Smooth muscle cell (in vitro differentiated cells): ENCODE measurements around the gene HDAC11. TPM values are rescaled to one million over a fixed set of nuclear protein-coding genes. Genes with fewer than 3 reads are reported as not detected.
"Not testable (repeated sequence)": the region's sequence is repeated elsewhere in the genome, so short reads cannot be mapped to it uniquely, and the experiment has no call there.

Experiments used
- DNase-seq: peaks from one replicate; lab custom pipeline; 2025; ENCODE audit not compliant: unreplicated experiment; lab: John Stamatoyannopoulos, UW
- H2AFZ ChIP-seq: fragments of 200-600 bp; sonication (generic); 2 replicates; pipeline ENCODE4 v1.6.0; 2016; ENCODE audit warnings: antibody characterized with exemption, low read depth, mild to moderate bottlenecking
- H3F3A ChIP-seq: fragments of 200-600 bp; sonication (generic); 2 replicates; pipeline ENCODE4 v1.6.0; 2017; ENCODE audit warnings: antibody characterized with exemption, low read depth
- H3K27ac ChIP-seq: fragments of 200-600 bp; sonication (generic); 2 replicates; pipeline ENCODE4 v1.5.1; 2016; ENCODE audit warnings: low read depth, mild to moderate bottlenecking
- H3K27me3 ChIP-seq: fragments of 200-600 bp; sonication (generic); 2 replicates; pipeline ENCODE4 v1.6.1; 2016; ENCODE audit warnings: low read depth, mild to moderate bottlenecking
- H3K36me3 ChIP-seq: fragments of 200-600 bp; sonication (generic); 2 replicates; pipeline ENCODE4 v1.5.1; 2016; ENCODE audit warnings: low read depth
- H3K4me1 ChIP-seq: fragments of 200-600 bp; sonication (generic); 2 replicates; pipeline ENCODE4 v1.5.1; 2016; ENCODE audit warnings: low read depth
- H3K4me2 ChIP-seq: fragments of 200-600 bp; sonication (generic); 2 replicates; pipeline ENCODE4 v1.6.0; 2016; ENCODE audit warnings: mild to moderate bottlenecking
- H3K4me3 ChIP-seq: fragments of 200-600 bp; sonication (generic); 2 replicates; pipeline ENCODE4 v1.5.1; 2016; ENCODE audit warnings: mild to moderate bottlenecking
- H3K79me2 ChIP-seq: fragments of 200-600 bp; sonication (generic); 2 replicates; pipeline ENCODE4 v1.6.0; 2016; ENCODE audit warnings: low read depth, mild to moderate bottlenecking
- H3K9ac ChIP-seq: fragments of 200-600 bp; sonication (generic); 2 replicates; pipeline ENCODE4 v1.6.0; 2016; ENCODE audit warnings: low read depth
- H3K9me3 ChIP-seq: fragments of 200-600 bp; sonication (generic); replicated peaks from 2 replicates; pipeline ENCODE4 v1.5.1; 2016; ENCODE audit warnings: low read depth
- H4K20me1 ChIP-seq: fragments of 200-600 bp; sonication (generic); 2 replicates; pipeline ENCODE4 v1.6.0; 2016; ENCODE audit warnings: low read depth
- CTCF ChIP-seq: fragments of 200-600 bp; sonication (generic); IDR thresholded peaks from 2 replicates; pipeline ENCODE4 v1.5.1; 2017; ENCODE audit warnings: borderline replicate concordance, mild to moderate bottlenecking, antibody characterized with exemption; ENCODE audit not compliant: insufficient read depth, poor library complexity, severe bottlenecking
- WGBS: methylation state at CpG from one replicate; pipeline ENCODE4 v1.1.7; 2016; ENCODE audit warnings: low lambda C conversion rate; 5-methylcytosine and 5-hydroxymethylcytosine counted together
- polyA plus RNA-seq: library from polyadenylated mRNA; unstranded; fragments of >200 nt; fragmentation: Nextera tagmentation; extraction: Ambion mirVana; gene quantifications from 2 replicates; pipeline ENCODE4 v1.2.1, GENCODE V29; 2016
- total RNA-seq: library from RNA; depleted of rRNA; stranded (reverse); fragments of >200 nt; gene quantifications from 2 replicates; pipeline ENCODE4 v1.2.3, GENCODE V29; 2014

Gene HDAC11
- total and polyA plus RNA-seq, 2 experiments from 2014 or later, result 9.6 to 14.8 TPM

- H3K36me3 ChIP-seq, result no peaks in the 10 kb centered on the region
- no peaks in the 10 kb centered on the region for H3K9me3 ChIP-seq
- no peaks in the 10 kb centered on the region for H3K27me3 ChIP-seq
- no peak for TF ChIP-seq CTCF
- H3K4me1 ChIP-seq, result no peaks in the 10 kb centered on the region
- H3K9ac ChIP-seq, result no peak overlapping the region
- H3K79me2 ChIP-seq, result no peaks in the 10 kb centered on the region
- DNase-seq, result no peak
- no peak overlapping the region for H3K27ac ChIP-seq
- H4K20me1 ChIP-seq, result no peaks in the 10 kb centered on the region
- no peak overlapping the region for H3K4me2 ChIP-seq
- WGBS, result 57% methylated on average over 14 of the region's 14 CpGs
- no peaks in the 10 kb centered on the region for H3F3A ChIP-seq
- H2AFZ ChIP-seq, result no peak overlapping the region
- no peak overlapping the region for H3K4me3 ChIP-seq
These were observed 18.4 kb downstream of the HDAC11 start for GRCh38 chr3:13498354-13499060.

GRCh38 chr3:13499246-13499645 is 19.1 kb downstream of the HDAC11 start:
- H3K36me3 ChIP-seq, H3K4me3 ChIP-seq, H3K27me3 ChIP-seq, DNase-seq, H3K27ac ChIP-seq, H3K4me2 ChIP-seq, H3F3A ChIP-seq, H3K79me2 ChIP-seq, H3K9me3 ChIP-seq, H3K4me1 ChIP-seq, H4K20me1 ChIP-seq, H3K9ac ChIP-seq, H2AFZ ChIP-seq: not testable (repeated sequence)
- 99% methylated on average over 11 of the region's 11 CpGs for WGBS

GRCh38 chr3:13500133-13500885 is 20.2 kb downstream of the HDAC11 start:
- no peak for DNase-seq
- 81% methylated on average over 15 of the region's 15 CpGs for WGBS
- TF ChIP-seq CTCF, result peak; percentile 50

GRCh38 chr3:13501056-13501455 is 20.9 kb downstream of the HDAC11 start:
- DNase-seq, result no peak
- WGBS, result 88% methylated on average over 4 of the region's 4 CpGs
- Histone ChIP-seq H3K4me3 (no peak overlapping the region), H3K27ac (no peak overlapping the region), H3K4me1 (no peaks in the 10 kb centered on the region), H3K27me3 (no peaks in the 10 kb centered on the region), H3K4me2 (no peak overlapping the region), H2AFZ (no peak overlapping the region), H3K36me3 (no peaks in the 10 kb centered on the region), H3K9me3 (no peaks in the 10 kb centered on the region), H3F3A (no peaks in the 10 kb centered on the region), H3K79me2 (no peaks in the 10 kb centered on the region), H4K20me1 (no peaks in the 10 kb centered on the region), H3K9ac (no peak overlapping the region)
- no peak for TF ChIP-seq CTCF

More at GRCh38 chr3:13500133-13500885, 20.2 kb downstream of the HDAC11 start:
- Histone ChIP-seq H3K9ac (no peak overlapping the region), H3K9me3 (no peaks in the 10 kb centered on the region), H3K27ac (no peak overlapping the region), H4K20me1 (no peaks in the 10 kb centered on the region), H3K4me1 (no peaks in the 10 kb centered on the region), H3K27me3 (no peaks in the 10 kb centered on the region), H2AFZ (no peak overlapping the region), H3K79me2 (no peaks in the 10 kb centered on the region), H3K4me3 (no peak overlapping the region), H3K4me2 (no peak overlapping the region), H3F3A (no peaks in the 10 kb centered on the region), H3K36me3 (no peaks in the 10 kb centered on the region)
